OCI-LY3 (cell line): ENCODE data around the gene MATN1.

ENCODE experiments used
- H2AFZ ChIP-seq: fragments of 200-600, 300-600 bp; shearing (Covaris generic); 2 replicates; pipeline ENCODE4 v1.6.0; 2014; ENCODE audit warnings: antibody characterized with exemption, low read depth, low read length
- H3K27ac ChIP-seq: fragments of 200-600, 300-600 bp; sonication (generic); 2 replicates; pipeline ENCODE4 v1.5.1; 2014; ENCODE audit warnings: mild to moderate bottlenecking, low read length, moderate library complexity, mixed read lengths
- H3K27me3 ChIP-seq: fragments of 200-600, 300-600 bp; sonication (generic); 2 replicates; pipeline ENCODE4 v1.6.1; 2014; ENCODE audit warnings: low read depth, low read length, mixed read lengths
- H3K36me3 ChIP-seq: fragments of 200-600, 300-600 bp; sonication (generic); replicated peaks from 2 replicates; pipeline ENCODE3; 2014; ENCODE audit warnings: low read depth, low read length, mixed read lengths
- H3K4me1 ChIP-seq: fragments of 300-600, 200-600 bp; sonication (generic); 2 replicates; pipeline ENCODE4 v1.6.1; 2014; ENCODE audit warnings: low read length, mixed read lengths
- H3K4me2 ChIP-seq: fragments of 200-600, 300-600 bp; sonication (generic); 2 replicates; pipeline ENCODE4 v1.6.1; 2014; ENCODE audit warnings: low read length, mixed read lengths
- H3K4me3 ChIP-seq: fragments of 300-600, 200-600 bp; sonication (generic); 2 replicates; pipeline ENCODE4 v1.5.1; 2014; ENCODE audit warnings: antibody characterized with exemption, mild to moderate bottlenecking, low read length, moderate library complexity
- H3K79me2 ChIP-seq: fragments of 300-600, 200-600 bp; shearing (Covaris generic); 2 replicates; pipeline ENCODE4 v1.6.1; 2014; ENCODE audit warnings: mild to moderate bottlenecking, low read length, mixed read lengths
- H3K9ac ChIP-seq: fragments of 300-600, 200-600 bp; shearing (Covaris generic); 2 replicates; pipeline ENCODE4 v1.6.0; 2014; ENCODE audit warnings: mild to moderate bottlenecking, low read length, moderate library complexity
- H3K9me3 ChIP-seq: fragments of 200-600, 300-600 bp; shearing (Covaris generic); 2 replicates; pipeline ENCODE4 v1.6.1; 2014; ENCODE audit warnings: low read length, mixed read lengths; ENCODE audit not compliant: insufficient read depth
- H4K20me1 ChIP-seq: fragments of 200-600, 300-600 bp; sonication (generic); 2 replicates; pipeline ENCODE4 v1.6.1; 2016; ENCODE audit warnings: low read length, mixed read lengths; ENCODE audit not compliant: insufficient read depth
- EZH2phosphoT487 ChIP-seq: fragments of 200-600 bp; shearing (Covaris generic); IDR thresholded peaks from 2 replicates; pipeline ENCODE4 v1.6.1; 2018; ENCODE audit warnings: antibody characterized with exemption, mixed run types, low read depth
- TF ChIP-seq, protein P1 (sequence below): fragments of 200-600, 300-600 bp; sonication (generic); IDR thresholded peaks from 2 replicates; pipeline ENCODE4 v1.5.1; 2014; ENCODE audit warnings: antibody characterized with exemption, low read length, low read depth

MATN1 gene

DNA sequence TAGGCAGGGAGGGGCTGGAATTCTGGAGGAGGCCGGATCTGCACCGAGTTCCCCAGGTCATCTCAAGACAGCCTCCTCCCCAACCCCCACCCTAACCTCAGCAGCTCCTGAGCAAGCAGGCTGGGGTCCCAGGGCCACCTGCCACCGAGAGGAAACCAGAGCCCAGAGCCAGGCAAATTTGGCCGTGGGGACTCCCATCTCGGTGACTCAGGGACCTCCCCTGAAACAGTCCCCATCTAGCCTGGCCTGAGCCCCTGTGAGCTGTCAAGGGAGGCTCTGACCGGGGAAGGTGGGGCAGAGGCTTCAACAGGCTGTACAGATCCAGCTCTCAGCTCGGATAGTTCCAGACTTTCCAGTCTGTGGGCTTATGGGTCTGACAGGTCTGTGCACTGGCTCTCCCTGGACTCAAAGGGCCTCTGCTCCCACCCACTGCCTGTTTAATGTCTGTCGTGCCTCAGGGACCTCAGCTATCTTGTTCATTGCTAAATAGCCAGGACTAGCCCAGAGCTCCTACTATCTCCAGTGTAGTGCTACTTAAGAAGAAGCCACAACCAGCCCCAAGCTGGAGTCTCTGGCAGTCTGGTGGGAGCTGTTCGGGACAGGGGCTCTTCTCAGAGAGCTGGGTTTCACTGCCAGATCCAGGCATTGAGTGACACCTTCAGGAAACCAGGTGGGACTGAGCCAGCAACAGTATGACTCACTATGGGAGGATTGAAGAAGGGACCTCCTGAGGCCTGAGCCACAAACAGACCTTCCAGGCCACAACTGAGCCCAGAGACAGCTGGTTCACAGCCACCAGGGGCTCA is 25.6 kb downstream of the MATN1 start:
- Histone ChIP-seq H3K36me3 (no peaks in the 10 kb centered on the region), H2AFZ (no peak overlapping the region), H3K9ac (peak overlapping the region; percentile 53; the same call in 1 of the 2 replicates), H3K27ac (peak overlapping the region; percentile 63), H3K4me3 (peak overlapping the region; percentile 58), H3K9me3 (no peaks in the 10 kb centered on the region), H4K20me1 (no peaks in the 10 kb centered on the region), H3K79me2 (no peaks in the 10 kb centered on the region), H3K27me3 (no peaks in the 10 kb centered on the region), H3K4me2 (peak overlapping the region; percentile 86), H3K4me1 (peaks cover 24% of the 10 kb centered on the region)
- TF ChIP-seq, protein P1, sequence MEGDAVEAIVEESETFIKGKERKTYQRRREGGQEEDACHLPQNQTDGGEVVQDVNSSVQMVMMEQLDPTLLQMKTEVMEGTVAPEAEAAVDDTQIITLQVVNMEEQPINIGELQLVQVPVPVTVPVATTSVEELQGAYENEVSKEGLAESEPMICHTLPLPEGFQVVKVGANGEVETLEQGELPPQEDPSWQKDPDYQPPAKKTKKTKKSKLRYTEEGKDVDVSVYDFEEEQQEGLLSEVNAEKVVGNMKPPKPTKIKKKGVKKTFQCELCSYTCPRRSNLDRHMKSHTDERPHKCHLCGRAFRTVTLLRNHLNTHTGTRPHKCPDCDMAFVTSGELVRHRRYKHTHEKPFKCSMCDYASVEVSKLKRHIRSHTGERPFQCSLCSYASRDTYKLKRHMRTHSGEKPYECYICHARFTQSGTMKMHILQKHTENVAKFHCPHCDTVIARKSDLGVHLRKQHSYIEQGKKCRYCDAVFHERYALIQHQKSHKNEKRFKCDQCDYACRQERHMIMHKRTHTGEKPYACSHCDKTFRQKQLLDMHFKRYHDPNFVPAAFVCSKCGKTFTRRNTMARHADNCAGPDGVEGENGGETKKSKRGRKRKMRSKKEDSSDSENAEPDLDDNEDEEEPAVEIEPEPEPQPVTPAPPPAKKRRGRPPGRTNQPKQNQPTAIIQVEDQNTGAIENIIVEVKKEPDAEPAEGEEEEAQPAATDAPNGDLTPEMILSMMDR, result peak; percentile 33
- TF ChIP-seq EZH2phosphoT487, result no peak

DNA sequence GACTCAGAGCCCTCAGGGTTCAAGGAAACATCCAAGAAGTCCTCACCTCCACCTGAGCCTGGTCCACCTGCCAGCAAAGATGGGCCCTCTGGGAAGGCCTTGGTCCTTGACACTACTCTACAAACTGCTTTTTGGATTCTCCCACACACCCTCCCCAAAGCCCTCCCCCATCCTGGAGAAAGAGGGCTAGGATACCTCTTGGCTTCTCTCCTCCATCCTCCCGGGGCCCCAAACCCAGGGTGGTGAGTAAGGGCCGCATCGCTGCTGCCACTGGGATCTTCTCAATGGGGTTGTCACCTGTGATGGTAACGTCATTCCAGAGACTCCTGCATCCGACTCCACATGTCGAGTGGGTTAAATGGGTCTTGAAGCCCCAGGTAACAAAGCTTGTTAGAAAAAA is 26.6 kb downstream of the MATN1 start:
- peak overlapping the region; percentile 44; the same call in 1 of the 2 replicates for H3K27ac ChIP-seq
- no peaks in the 10 kb centered on the region for H4K20me1 ChIP-seq
- H3K4me1 ChIP-seq, result peaks cover 24% of the 10 kb centered on the region
- H2AFZ ChIP-seq, result no peak overlapping the region
- H3K9ac ChIP-seq, result 0 out of 2 replicates have a peak overlapping the region, but pooled peaks have one; percentile 53
- no peaks in the 10 kb centered on the region for H3K9me3 ChIP-seq
- peak overlapping the region; percentile 86 for H3K4me2 ChIP-seq
- H3K79me2 ChIP-seq, result no peaks in the 10 kb centered on the region
- H3K4me3 ChIP-seq, result peak overlapping the region; percentile 58
- no peaks in the 10 kb centered on the region for H3K36me3 ChIP-seq
- TF ChIP-seq, protein P1, result no peak
- H3K27me3 ChIP-seq, result no peaks in the 10 kb centered on the region

DNA sequence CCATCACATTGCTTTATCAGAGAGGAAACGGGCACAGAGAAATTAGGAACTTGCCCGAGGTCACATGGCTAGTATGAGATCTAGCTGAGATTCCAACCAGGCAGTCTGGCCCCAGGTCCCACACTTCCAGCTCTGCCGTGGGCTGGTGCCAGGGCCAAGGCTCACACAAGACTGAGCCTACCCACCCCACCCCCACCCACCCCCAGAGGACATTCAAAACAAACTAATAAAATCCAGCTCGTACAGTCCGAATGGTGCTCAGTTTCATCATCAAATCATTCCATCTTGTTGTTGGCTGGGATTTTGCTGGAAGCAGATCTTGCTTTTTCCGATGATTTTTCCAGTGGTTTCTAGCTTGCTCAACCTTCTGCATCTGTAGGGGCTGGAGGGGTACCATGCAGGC is 27.9 kb downstream of the MATN1 start:
- Histone ChIP-seq H3K4me2 (no peak overlapping the region), H3K4me1 (peaks cover 24% of the 10 kb centered on the region), H2AFZ (no peak overlapping the region), H3K9ac (no peak overlapping the region), H4K20me1 (no peaks in the 10 kb centered on the region), H3K79me2 (no peaks in the 10 kb centered on the region), H3K9me3 (no peaks in the 10 kb centered on the region), H3K4me3 (no peak overlapping the region), H3K27me3 (no peaks in the 10 kb centered on the region), H3K27ac (no peak overlapping the region), H3K36me3 (no peaks in the 10 kb centered on the region)
- TF ChIP-seq, protein P1, result no peak
- TF ChIP-seq EZH2phosphoT487, result no peak

DNA sequence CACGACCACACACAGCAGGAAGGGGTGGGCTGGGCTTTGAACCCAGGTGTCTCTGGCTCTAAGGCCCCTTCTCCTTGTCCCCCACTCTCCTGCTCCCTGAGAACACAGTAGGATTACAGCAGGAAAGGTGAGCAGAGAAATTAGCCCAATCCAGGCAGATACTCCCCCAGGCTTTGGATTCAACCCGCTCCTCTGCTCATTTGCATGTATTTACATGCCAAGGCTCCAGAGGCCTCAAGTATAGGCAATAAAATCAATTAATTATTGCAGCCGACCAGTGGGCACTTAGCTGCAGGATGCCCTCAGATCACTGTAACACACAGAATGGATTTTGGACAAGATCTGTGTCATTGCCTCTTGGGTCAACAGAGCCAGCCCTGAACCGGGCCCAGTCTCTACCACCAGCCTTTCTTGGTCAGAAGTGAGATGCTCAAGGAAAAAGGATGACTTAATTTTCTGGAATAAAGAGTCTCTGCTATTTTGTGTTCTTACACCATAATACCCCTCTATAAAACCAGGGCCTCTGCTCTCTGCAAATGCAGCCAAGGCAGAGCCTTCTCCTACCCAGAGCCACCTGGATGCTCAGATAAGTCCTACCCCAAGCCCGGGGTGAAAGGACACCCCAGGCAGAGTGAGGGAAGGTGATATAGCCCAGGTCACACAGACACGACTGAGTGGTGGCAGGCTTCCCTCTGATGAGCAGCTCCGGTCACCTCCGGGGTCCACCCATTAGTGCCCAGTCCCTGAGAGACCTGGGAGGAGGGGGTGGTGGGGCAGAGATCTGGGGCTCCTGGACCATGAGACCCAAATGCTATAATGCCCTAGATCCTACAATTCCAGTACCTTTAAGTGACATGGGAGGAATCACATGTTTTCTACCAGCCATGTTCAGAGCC is 28.9 kb downstream of the MATN1 start:
- no peaks in the 10 kb centered on the region for H4K20me1 ChIP-seq
- H3K79me2 ChIP-seq, result no peaks in the 10 kb centered on the region
- H3K36me3 ChIP-seq, result no peaks in the 10 kb centered on the region
- H3K27me3 ChIP-seq, result no peaks in the 10 kb centered on the region
- H2AFZ ChIP-seq, result no peak overlapping the region
- H3K9me3 ChIP-seq, result no peaks in the 10 kb centered on the region
- H3K4me3 ChIP-seq, result no peak overlapping the region
- no peak overlapping the region for H3K4me2 ChIP-seq
- TF ChIP-seq EZH2phosphoT487, result no peak
- TF ChIP-seq, protein P1, result no peak
- H3K9ac ChIP-seq, result no peak overlapping the region
- no peak overlapping the region for H3K27ac ChIP-seq
- peaks cover 24% of the 10 kb centered on the region for H3K4me1 ChIP-seq
